Fibroblast of lung (primary cell): Measurements from ENCODE around the gene CHRM5. TPM values are rescaled to one million over a fixed set of nuclear protein-coding genes. Genes with fewer than 3 reads are reported as not detected.

Source experiments
- DNase-seq, 2 donors: peaks; one replicate each; pipeline versions ENCODE4 v3.0.0 to v3.0.0-alpha.2; 2010; ENCODE audit warnings: low read depth in 2 of 2
- H2AFZ ChIP-seq: 2 replicates; pipeline ENCODE4 v1.5.1; 2012; ENCODE audit warnings: low read length, control low read depth, inconsistent platforms
- H3K27ac ChIP-seq: 2 replicates; pipeline ENCODE4 v1.5.1; 2011; ENCODE audit warnings: low read length, control low read depth; ENCODE audit not compliant: insufficient read depth
- H3K27me3 ChIP-seq: 2 replicates; pipeline ENCODE4 v1.5.1; 2011; ENCODE audit warnings: mild to moderate bottlenecking, low read length; ENCODE audit not compliant: control insufficient read depth, insufficient read depth
- H3K36me3 ChIP-seq: 2 replicates; pipeline ENCODE4 v1.5.1; 2011; ENCODE audit warnings: low read length; ENCODE audit not compliant: control insufficient read depth, insufficient read depth
- H3K4me1 ChIP-seq: 2 replicates; pipeline ENCODE4 v1.5.1; 2011; ENCODE audit warnings: low read length; ENCODE audit not compliant: control insufficient read depth, insufficient read depth; ENCODE audit errors: extremely low read depth
- H3K4me2 ChIP-seq: 2 replicates; pipeline ENCODE4 v1.5.1; 2011; ENCODE audit warnings: low read length, control low read depth; ENCODE audit not compliant: insufficient read depth; ENCODE audit errors: extremely low read depth
- H3K4me3 ChIP-seq, 4 experiments: fragments of 200-600 bp in 1 of 4; sonication (generic) in 1 of 4; replicated peaks in 1 of 4; 2 replicates each; pipeline ENCODE4 v1.5.1; 2011 to 2016; ENCODE audit warnings: low read length in 4 of 4, low read depth in 3 of 4, mild to moderate bottlenecking in 3 of 4, control low read depth in 2 of 4, inconsistent platforms in 1 of 4, mixed read lengths in 1 of 4; ENCODE audit not compliant: insufficient read depth in 1 of 4; ENCODE audit errors: control extremely low read depth in 1 of 4
- H3K79me2 ChIP-seq: 2 replicates; pipeline ENCODE4 v1.5.1; 2012; ENCODE audit warnings: mild to moderate bottlenecking, low read length, inconsistent platforms; ENCODE audit not compliant: control insufficient read depth, insufficient read depth
- H3K9ac ChIP-seq: 2 replicates; pipeline ENCODE4 v1.5.1; 2011; ENCODE audit warnings: mild to moderate bottlenecking, low read length, control low read depth; ENCODE audit not compliant: insufficient read depth
- H3K9me3 ChIP-seq: 2 replicates; pipeline ENCODE4 v1.5.1; 2012; ENCODE audit warnings: low read depth, low read length; ENCODE audit not compliant: control insufficient read depth, insufficient read depth
- H4K20me1 ChIP-seq: 2 replicates; pipeline ENCODE4 v1.5.1; 2011; ENCODE audit warnings: low read length; ENCODE audit not compliant: control insufficient read depth, insufficient read depth; ENCODE audit errors: extremely low read depth
- CTCF ChIP-seq, 2 donors: IDR thresholded peaks in 1 of 2; conservative IDR thresholded peaks in 1 of 2; 1 replicate in 1 of 2; 2 replicates in 1 of 2; pipeline ENCODE4 v1.5.1; 2011 to 2012; ENCODE audit warnings: low read length in 2 of 2, control low read depth in 1 of 2, inconsistent platforms in 1 of 2, low read depth in 1 of 2, mild to moderate bottlenecking in 1 of 2
- EZH2 ChIP-seq: IDR thresholded peaks from 2 replicates; pipeline ENCODE4 v1.5.1; 2012; ENCODE audit warnings: low read length, control low read depth, mild to moderate bottlenecking; ENCODE audit errors: missing control alignments
- polyA plus RNA-seq, 2 donors: library from polyadenylated mRNA; depleted of rRNA in 1 of 2; stranded (reverse) in 1 of 2; unstranded in 1 of 2; fragments of >200 nt; gene quantifications; 2 replicates each; pipeline ENCODE4 v1.2.1, GENCODE V29; 2011 to 2012; ENCODE audit warnings: missing spikeins in 1 of 2
- total RNA-seq: library from RNA; depleted of rRNA; stranded (reverse); fragments of >200 nt; gene quantifications from 2 replicates; pipeline ENCODE4 v1.2.1, GENCODE V29; 2014

Gene CHRM5
- total and polyA plus RNA-seq, 2 donors (not counting 1 experiment from before 2014, with no cell fraction given): 0.03 TPM; not detected in 1

- Histone ChIP-seq H3K9me3 (no peaks in the 10 kb centered on the region), H3K27ac (no peak overlapping the region), H3K4me3 (no peak overlapping the region), H3K4me2 (no peak overlapping the region), H3K4me1 (no peaks in the 10 kb centered on the region), H4K20me1 (no peaks in the 10 kb centered on the region), H3K36me3 (no peaks in the 10 kb centered on the region), H3K79me2 (no peaks in the 10 kb centered on the region), H3K9ac (no peak overlapping the region), H3K27me3 (no peaks in the 10 kb centered on the region), H2AFZ (no peak overlapping the region)
- TF ChIP-seq CTCF (conservative IDR thresholded peaks at IDR 0.05 in 1 of 2, IDR thresholded peaks at IDR 0.05 in 1 of 2; ENCODE audit: low read depth in 1 of 2, low read length in 2 of 2): no peak
- DNase-seq: no peak
Measured at GRCh38 chr15:33982516-33982915, 14.2 kb downstream of the CHRM5 start.

- Histone ChIP-seq H3K4me2 (no peak overlapping the region), H3K9ac (no peak overlapping the region), H2AFZ (no peak overlapping the region)
Measured at GRCh38 chr15:33985287-33985686, 17.0 kb downstream of the CHRM5 start.

GRCh38 chr15:33985751-33986150, 17.5 kb downstream of the CHRM5 start:
- H3K9ac ChIP-seq: no peak overlapping the region

More at GRCh38 chr15:33985287-33985686, 17.0 kb downstream of the CHRM5 start:
- H3K79me2 ChIP-seq: no peaks in the 10 kb centered on the region
- no peak for TF ChIP-seq CTCF (conservative IDR thresholded peaks at IDR 0.05 in 1 of 2, IDR thresholded peaks at IDR 0.05 in 1 of 2; ENCODE audit: low read depth in 1 of 2, low read length in 2 of 2)
- DNase-seq: peak; percentile 25 to 97
- H4K20me1 ChIP-seq: no peaks in the 10 kb centered on the region
- no peaks in the 10 kb centered on the region for H3K4me1 ChIP-seq
- no peaks in the 10 kb centered on the region for H3K27me3 ChIP-seq
- H3K4me3 ChIP-seq: no peak overlapping the region
- no peaks in the 10 kb centered on the region for H3K36me3 ChIP-seq
- no peaks in the 10 kb centered on the region for H3K9me3 ChIP-seq
- no peak overlapping the region for H3K27ac ChIP-seq

More at GRCh38 chr15:33985751-33986150, 17.5 kb downstream of the CHRM5 start:
- no peaks in the 10 kb centered on the region for H3K27me3 ChIP-seq
- H3K4me2 ChIP-seq: no peak overlapping the region
- peak; percentile 4 to 50 for DNase-seq
- no peak overlapping the region for H3K4me3 ChIP-seq
- no peak for TF ChIP-seq CTCF (conservative IDR thresholded peaks at IDR 0.05 in 1 of 2, IDR thresholded peaks at IDR 0.05 in 1 of 2; ENCODE audit: low read depth in 1 of 2, low read length in 2 of 2)
- no peak for TF ChIP-seq EZH2
- no peaks in the 10 kb centered on the region for H3K79me2 ChIP-seq
- no peak overlapping the region for H2AFZ ChIP-seq
- no peaks in the 10 kb centered on the region for H3K9me3 ChIP-seq
- H3K27ac ChIP-seq: no peak overlapping the region
- H4K20me1 ChIP-seq: no peaks in the 10 kb centered on the region
- H3K36me3 ChIP-seq: no peaks in the 10 kb centered on the region
- no peaks in the 10 kb centered on the region for H3K4me1 ChIP-seq
